K562 treated with DMSO at 1 percent for 4 hours (cell line): ENCODE results near the gene HUWE1. TPM values are rescaled to one million over a fixed set of nuclear protein-coding genes. Genes with fewer than 3 reads are reported as not detected.

Experiments
- total RNA-seq: library from RNA; unstranded; fragments of 300-600 nt; gene quantifications from 2 replicates; pipeline ENCODE4 v1.2.3, GENCODE V29; 2022; ENCODE audit not compliant: insufficient read depth

HUWE1 gene, protein sequence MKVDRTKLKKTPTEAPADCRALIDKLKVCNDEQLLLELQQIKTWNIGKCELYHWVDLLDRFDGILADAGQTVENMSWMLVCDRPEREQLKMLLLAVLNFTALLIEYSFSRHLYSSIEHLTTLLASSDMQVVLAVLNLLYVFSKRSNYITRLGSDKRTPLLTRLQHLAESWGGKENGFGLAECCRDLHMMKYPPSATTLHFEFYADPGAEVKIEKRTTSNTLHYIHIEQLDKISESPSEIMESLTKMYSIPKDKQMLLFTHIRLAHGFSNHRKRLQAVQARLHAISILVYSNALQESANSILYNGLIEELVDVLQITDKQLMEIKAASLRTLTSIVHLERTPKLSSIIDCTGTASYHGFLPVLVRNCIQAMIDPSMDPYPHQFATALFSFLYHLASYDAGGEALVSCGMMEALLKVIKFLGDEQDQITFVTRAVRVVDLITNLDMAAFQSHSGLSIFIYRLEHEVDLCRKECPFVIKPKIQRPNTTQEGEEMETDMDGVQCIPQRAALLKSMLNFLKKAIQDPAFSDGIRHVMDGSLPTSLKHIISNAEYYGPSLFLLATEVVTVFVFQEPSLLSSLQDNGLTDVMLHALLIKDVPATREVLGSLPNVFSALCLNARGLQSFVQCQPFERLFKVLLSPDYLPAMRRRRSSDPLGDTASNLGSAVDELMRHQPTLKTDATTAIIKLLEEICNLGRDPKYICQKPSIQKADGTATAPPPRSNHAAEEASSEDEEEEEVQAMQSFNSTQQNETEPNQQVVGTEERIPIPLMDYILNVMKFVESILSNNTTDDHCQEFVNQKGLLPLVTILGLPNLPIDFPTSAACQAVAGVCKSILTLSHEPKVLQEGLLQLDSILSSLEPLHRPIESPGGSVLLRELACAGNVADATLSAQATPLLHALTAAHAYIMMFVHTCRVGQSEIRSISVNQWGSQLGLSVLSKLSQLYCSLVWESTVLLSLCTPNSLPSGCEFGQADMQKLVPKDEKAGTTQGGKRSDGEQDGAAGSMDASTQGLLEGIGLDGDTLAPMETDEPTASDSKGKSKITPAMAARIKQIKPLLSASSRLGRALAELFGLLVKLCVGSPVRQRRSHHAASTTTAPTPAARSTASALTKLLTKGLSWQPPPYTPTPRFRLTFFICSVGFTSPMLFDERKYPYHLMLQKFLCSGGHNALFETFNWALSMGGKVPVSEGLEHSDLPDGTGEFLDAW (N-terminal part only)
- total RNA-seq, result 71.6 and 104 TPM in 2 replicates

DNA sequence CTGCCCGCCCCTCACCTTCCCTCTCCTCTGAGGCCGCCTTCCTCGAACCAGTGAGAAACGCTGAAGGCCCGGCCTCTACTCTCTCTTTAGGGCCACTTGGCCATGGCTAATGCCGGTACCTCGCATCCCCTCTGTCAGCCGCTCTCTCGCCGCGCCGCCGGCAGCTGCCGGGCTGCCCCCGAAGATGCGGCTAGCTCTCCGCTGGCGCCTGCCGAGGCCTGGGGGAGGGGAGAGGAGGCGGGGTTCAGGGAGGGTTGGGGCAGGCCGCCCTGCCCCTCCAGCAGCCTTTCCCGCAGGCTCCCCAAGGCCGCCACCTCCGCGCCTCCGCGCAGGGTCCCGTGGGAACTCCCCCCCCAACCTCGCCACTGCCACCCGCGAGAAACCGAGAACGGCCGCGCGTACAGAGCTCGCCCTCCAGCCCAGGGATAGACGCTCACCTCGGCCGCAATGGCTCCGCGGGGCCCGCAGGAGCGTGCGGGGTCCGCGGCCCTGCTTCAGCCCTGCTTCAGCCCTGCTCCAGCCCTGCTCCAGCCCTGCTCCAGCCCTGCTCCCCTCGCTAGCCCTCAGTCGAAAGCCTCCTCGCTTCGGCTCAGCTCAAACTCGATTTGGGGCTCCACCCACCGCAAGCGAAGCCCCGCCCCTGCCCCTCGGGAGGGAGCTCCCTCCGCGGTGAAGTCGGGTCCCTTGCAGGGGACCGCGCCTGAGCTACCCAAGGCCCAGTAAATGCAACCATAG, at the start of gene HUWE1:
HUWE1 (minus strand) TSS at position 569 of the 735 bp plus-strand sequence. CDS start 32,612 bp downstream, outside the sequence.

